AG10803 (cell line): ENCODE measurements around the gene GNAL.
"Not testable (repeated sequence)": the region's sequence is repeated elsewhere in the genome, so short reads cannot be mapped to it uniquely, and the experiment has no call there.

Source experiments
- DNase-seq: peaks from one replicate; pipeline ENCODE4 v3.0.0; 2010; ENCODE audit warnings: low read depth
- H3K4me3 ChIP-seq: 2 replicates; pipeline ENCODE4 v1.5.1; 2011; ENCODE audit warnings: mild to moderate bottlenecking, low read length, control low read depth
- CTCF ChIP-seq: conservative IDR thresholded peaks from 2 replicates; pipeline ENCODE4 v1.5.1; 2011; ENCODE audit warnings: mild to moderate bottlenecking, low read length, control low read depth, inconsistent platforms

GNAL gene

GRCh38 chr18:11700876-11701275, 11.8 kb downstream of the GNAL start:
- DNase-seq, result no peak
- no peak overlapping the region for H3K4me3 ChIP-seq
- TF ChIP-seq CTCF, result no peak

DNA sequence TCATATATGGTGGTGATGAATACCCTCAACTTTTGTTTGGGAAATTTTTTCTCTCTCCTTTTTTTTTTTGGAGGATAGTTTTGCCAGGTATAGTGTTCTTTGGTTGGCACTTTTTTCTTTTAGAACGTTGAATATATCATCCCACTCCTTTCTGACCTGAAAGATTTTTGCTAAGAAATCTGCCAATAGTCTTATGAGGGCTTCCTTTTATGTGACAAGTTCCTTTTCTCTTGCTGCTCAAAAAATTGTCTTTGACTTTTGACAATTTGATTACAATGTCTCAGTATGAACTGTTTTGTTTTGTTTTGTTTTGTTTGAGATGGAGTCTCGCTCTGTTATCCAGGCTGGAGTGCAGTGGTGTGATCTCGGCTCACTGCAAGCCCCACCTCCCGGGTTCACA, 21.5 kb downstream of the GNAL start:
- no peak for TF ChIP-seq CTCF
- H3K4me3 ChIP-seq, result no peak overlapping the region
- DNase-seq, result no peak

- no peak for TF ChIP-seq CTCF
- no peak overlapping the region for H3K4me3 ChIP-seq
- DNase-seq, result no peak
These were observed 24.7 kb downstream of the GNAL start for GRCh38 chr18:11713756-11714155.

DNA sequence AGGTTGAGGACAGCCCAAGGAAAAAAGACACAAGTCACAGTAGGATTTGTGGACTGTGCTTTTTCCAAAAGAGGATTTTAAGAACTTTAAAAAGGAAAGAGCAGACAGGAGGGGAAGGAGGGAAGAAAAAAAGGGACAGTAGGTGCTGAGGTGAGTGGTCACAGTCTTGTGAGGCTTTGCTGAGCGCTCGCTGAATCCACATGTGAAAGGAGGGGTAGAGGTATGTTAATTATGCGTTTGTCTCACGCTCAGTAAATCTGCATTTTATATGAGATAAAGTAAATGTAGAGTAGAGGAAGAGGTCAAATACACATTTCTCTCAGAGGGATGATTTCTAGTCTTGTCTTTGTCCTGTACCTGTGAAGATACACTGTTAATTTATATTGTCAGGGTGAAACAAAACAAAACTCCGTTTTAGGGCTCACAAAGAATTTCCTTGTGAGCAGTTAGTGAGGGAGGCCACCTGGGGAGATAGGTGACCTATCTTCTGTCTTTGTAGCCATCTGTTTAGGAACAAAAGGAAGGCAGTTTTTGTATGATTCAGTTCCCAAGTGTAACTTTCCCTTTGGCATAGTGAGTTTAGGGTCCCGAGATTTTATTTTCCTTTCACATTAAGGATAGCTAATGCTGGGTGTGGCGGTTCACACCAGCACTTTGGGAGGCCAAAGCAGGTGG, 25.3 kb downstream of the GNAL start:
- DNase-seq, result no peak
- no peak for TF ChIP-seq CTCF
- no peak overlapping the region for H3K4me3 ChIP-seq

DNA sequence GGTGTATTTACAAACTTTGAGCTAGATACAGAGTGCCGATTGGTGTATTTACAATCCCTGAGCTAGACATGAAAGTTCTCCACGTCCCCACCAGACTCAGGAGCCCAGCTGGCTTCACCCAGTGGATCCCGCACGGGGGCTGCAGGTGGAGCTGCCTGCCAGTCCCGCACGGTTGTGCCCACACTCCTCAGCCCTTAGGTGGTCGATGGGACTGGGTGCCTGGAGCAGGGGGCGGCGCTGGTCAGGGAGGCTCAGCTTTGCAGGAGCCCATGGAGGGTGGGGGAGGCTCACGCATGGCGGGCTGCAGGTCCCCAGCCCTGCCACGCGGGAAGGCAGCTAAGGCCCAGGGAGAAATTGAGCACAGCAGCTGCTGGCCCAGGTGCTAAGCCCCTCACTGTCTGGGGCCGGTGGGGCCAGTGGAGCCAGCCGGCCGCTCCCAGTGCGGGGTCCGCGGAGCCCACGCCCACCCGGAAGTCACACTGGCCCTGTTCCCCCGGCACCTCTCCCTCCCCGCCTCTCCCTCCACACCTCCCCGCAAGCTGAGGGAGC, 27.8 kb downstream of the GNAL start:
- DNase-seq, H3K4me3 ChIP-seq: not testable (repeated sequence)

DNA sequence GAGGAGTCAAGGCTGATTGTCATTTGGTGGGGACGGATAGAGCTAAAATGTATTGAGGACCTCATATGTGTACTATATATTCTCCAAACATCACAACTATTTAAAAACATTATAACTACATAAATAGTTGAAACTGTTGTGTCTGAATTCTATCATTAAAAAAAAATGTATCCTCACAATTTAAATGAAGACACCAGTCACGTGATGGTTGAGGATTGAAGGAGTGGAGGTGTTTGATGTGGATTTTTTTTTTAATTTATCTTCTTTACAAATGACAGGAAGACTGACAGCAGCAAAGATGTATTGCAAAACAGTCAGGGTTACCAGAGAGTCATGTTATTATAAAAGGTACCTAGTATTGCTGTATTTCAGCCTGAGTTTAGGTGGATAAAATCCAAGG, 30.0 kb downstream of the GNAL start:
- H3K4me3 ChIP-seq, result no peak overlapping the region
- no peak for TF ChIP-seq CTCF
- DNase-seq, result no peak

- TF ChIP-seq CTCF, result no peak
- no peak for DNase-seq
- no peak overlapping the region for H3K4me3 ChIP-seq
These were observed 30.6 kb downstream of the GNAL start for GRCh38 chr18:11719621-11720020.
